Neuronal stem cell (in vitro differentiated cells): ENCODE data around the gene ILKAP.

Experiments
- DNase-seq: peaks from one replicate; pipeline ENCODE4 v3.0.0-alpha.2; 2013; ENCODE audit warnings: low spot score
- H2AFZ ChIP-seq: one replicate; pipeline ENCODE4 v1.6.1; 2013; ENCODE audit warnings: mild to moderate bottlenecking, low read length, inconsistent platforms
- H2AK5ac ChIP-seq: 2 replicates; pipeline ENCODE4 v1.6.1; 2013; ENCODE audit warnings: low read depth, mild to moderate bottlenecking, inconsistent platforms, low read length, moderate library complexity, mixed read lengths
- H2BK120ac ChIP-seq: 2 replicates; pipeline ENCODE4 v1.6.1; 2013; ENCODE audit warnings: low read depth, mild to moderate bottlenecking, inconsistent platforms, low read length, moderate library complexity, mixed read lengths
- H2BK12ac ChIP-seq: one replicate; pipeline ENCODE4 v1.6.1; 2013; ENCODE audit warnings: low read length, inconsistent platforms
- H2BK15ac ChIP-seq: 2 replicates; pipeline ENCODE4 v1.6.1; 2013; ENCODE audit warnings: mild to moderate bottlenecking, low read length, inconsistent platforms, mixed read lengths
- H2BK5ac ChIP-seq: one replicate; pipeline ENCODE4 v1.6.1; 2013; ENCODE audit warnings: inconsistent platforms, mild to moderate bottlenecking, low read length, moderate library complexity
- H3K14ac ChIP-seq: one replicate; pipeline ENCODE4 v1.6.1; 2013; ENCODE audit warnings: low read length, inconsistent platforms
- H3K18ac ChIP-seq: 2 replicates; pipeline ENCODE4 v1.6.1; 2013; ENCODE audit warnings: low read length, inconsistent platforms
- H3K23ac ChIP-seq: 2 replicates; pipeline ENCODE4 v1.6.1; 2013; ENCODE audit warnings: low read depth, mild to moderate bottlenecking, mixed read lengths, low read length, inconsistent platforms; ENCODE audit not compliant: poor library complexity
- H3K27ac ChIP-seq: replicated peaks from 3 replicates; pipeline ENCODE4 v1.5.1; 2013; ENCODE audit warnings: low read length, inconsistent platforms
- H3K27me3 ChIP-seq, 3 experiments: 2 replicates each; pipeline ENCODE4 v1.6.1; 2013; ENCODE audit warnings: low read length in 3 of 3, mild to moderate bottlenecking in 2 of 3, inconsistent platforms in 1 of 3, low read depth in 1 of 3, mixed read lengths in 1 of 3, moderate library complexity in 1 of 3; ENCODE audit not compliant: control insufficient read depth in 3 of 3, insufficient read depth in 3 of 3
- H3K36me3 ChIP-seq, 2 donors: replicated peaks in 1 of 2; 2 replicates each; pipeline ENCODE4 v1.6.1; 2013; ENCODE audit warnings: low read length in 2 of 2; ENCODE audit not compliant: control insufficient read depth in 2 of 2, insufficient read depth in 2 of 2
- H3K4ac ChIP-seq: 2 replicates; pipeline ENCODE4 v1.6.1; 2013; ENCODE audit warnings: inconsistent platforms, mild to moderate bottlenecking, low read length, moderate library complexity
- H3K4me1 ChIP-seq, 2 donors: 1 replicate in 1 of 2; 2 replicates in 1 of 2; pipeline ENCODE4 v1.6.1; 2013; ENCODE audit warnings: low read length in 2 of 2, low read depth in 1 of 2; ENCODE audit not compliant: control insufficient read depth in 2 of 2, insufficient read depth in 1 of 2
- H3K4me2 ChIP-seq: one replicate; pipeline ENCODE4 v1.6.1; 2013; ENCODE audit warnings: mild to moderate bottlenecking, low read length, inconsistent platforms; ENCODE audit not compliant: insufficient read depth, poor library complexity, severe bottlenecking
- H3K4me3 ChIP-seq, 2 donors: 2 replicates each; pipeline ENCODE4 v1.5.1; 2013; ENCODE audit warnings: low read length in 2 of 2, mild to moderate bottlenecking in 2 of 2, inconsistent platforms in 1 of 2, moderate library complexity in 1 of 2
- H3K79me1 ChIP-seq: one replicate; pipeline ENCODE4 v1.6.1; 2013; ENCODE audit warnings: low read depth, mild to moderate bottlenecking, inconsistent platforms, low read length, moderate library complexity
- H3K9ac ChIP-seq: one replicate; pipeline ENCODE4 v1.6.1; 2013; ENCODE audit warnings: mild to moderate bottlenecking, low read depth, low read length, inconsistent platforms; ENCODE audit not compliant: poor library complexity
- H3K9me3 ChIP-seq, 2 donors: replicated peaks in 1 of 2; 2 replicates each; pipeline versions ENCODE3 to v1.6.1; 2013; ENCODE audit warnings: low read length in 2 of 2, mild to moderate bottlenecking in 2 of 2, inconsistent platforms in 1 of 2, low read depth in 1 of 2, mixed read lengths in 1 of 2, moderate library complexity in 1 of 2; ENCODE audit not compliant: control insufficient read depth in 2 of 2, insufficient read depth in 1 of 2
- H4K8ac ChIP-seq: one replicate; pipeline ENCODE4 v1.6.1; 2013; ENCODE audit warnings: low read depth, mild to moderate bottlenecking, inconsistent platforms, low read length, moderate library complexity
- H4K91ac ChIP-seq: one replicate; pipeline ENCODE4 v1.6.1; 2013; ENCODE audit warnings: low read length, low read depth, mild to moderate bottlenecking, inconsistent platforms; ENCODE audit not compliant: poor library complexity
- WGBS, 2 donors: extraction: QIAGEN DNeasy Blood & Tissue Kit; methylation state at CpG; one replicate each; pipeline ENCODE4 v1.1.7; 2013; ENCODE audit warnings: missing lambda C conversion rate in 2 of 2, mixed read lengths in 1 of 2; ENCODE audit not compliant: insufficient read length in 2 of 2, insufficient replicate concordance in 1 of 2; ENCODE audit errors: extremely low coverage in 2 of 2; 5-methylcytosine and 5-hydroxymethylcytosine counted together

ILKAP gene

GRCh38 chr2:238187618-238188548 is 15.6 kb downstream of the ILKAP start:
- Histone ChIP-seq H3K36me3 (peaks cover 44 to 93% of the 10 kb centered on the region in 2 donors), H4K91ac (no peak overlapping the region), H4K8ac (no peak overlapping the region), H2AK5ac (no peak overlapping the region), H2BK12ac (no peak overlapping the region), H3K4me3 (no peak overlapping the region), H3K9ac (peak overlapping the region; percentile 50), H3K23ac (no peak overlapping the region), H2AFZ (no peak overlapping the region), H3K79me1 (no peaks in the 10 kb centered on the region), H2BK120ac (no peak overlapping the region), H3K27ac (peak overlapping the region; percentile 12), H2BK5ac (no peak overlapping the region), H3K4me2 (no peak overlapping the region), H3K14ac (no peak overlapping the region), H3K27me3 (no peaks in the 10 kb centered on the region), H3K18ac (peak overlapping the region; percentile 42), H2BK15ac (no peak overlapping the region), H3K4me1 (peaks cover 5 to 8% of the 10 kb centered on the region in 2 donors), H3K4ac (no peak overlapping the region), H3K9me3 (no peaks in the 10 kb centered on the region)
- WGBS, 2 donors: no CpG with 5 or more reads among the region's 17 CpGs
- DNase-seq: no peak

GRCh38 chr2:238183821-238184220 is 19.7 kb downstream of the ILKAP start:
- no peak overlapping the region for H2BK5ac ChIP-seq
- H4K91ac ChIP-seq: no peak overlapping the region
- H3K79me1 ChIP-seq: no peaks in the 10 kb centered on the region
- no peak overlapping the region for H3K4me2 ChIP-seq
- H3K27me3 ChIP-seq: no peaks in the 10 kb centered on the region
- no peak overlapping the region for H4K8ac ChIP-seq
- H3K18ac ChIP-seq: no peak overlapping the region
- no peak overlapping the region for H3K9ac ChIP-seq
- H3K27ac ChIP-seq: no peak overlapping the region
- WGBS, 2 donors: no CpG with 5 or more reads among the region's 4 CpGs
- H3K4ac ChIP-seq: no peak overlapping the region
- peaks cover 5 to 8% of the 10 kb centered on the region in 2 donors for H3K4me1 ChIP-seq
- no peaks in the 10 kb centered on the region for H3K9me3 ChIP-seq
- no peak overlapping the region for H3K4me3 ChIP-seq
- H2AK5ac ChIP-seq: no peak overlapping the region
- H2BK15ac ChIP-seq: no peak overlapping the region
- H2BK12ac ChIP-seq: no peak overlapping the region
- peaks cover 50 to 99% of the 10 kb centered on the region in 2 donors for H3K36me3 ChIP-seq
- no peak overlapping the region for H3K14ac ChIP-seq
- DNase-seq: no peak
- no peak overlapping the region for H3K23ac ChIP-seq
- H2AFZ ChIP-seq: no peak overlapping the region
- H2BK120ac ChIP-seq: no peak overlapping the region

- Histone ChIP-seq H2AK5ac (no peak overlapping the region), H4K8ac (no peak overlapping the region), H2BK15ac (no peak overlapping the region), H3K4ac (no peak overlapping the region), H2BK120ac (no peak overlapping the region), H3K9me3 (no peaks in the 10 kb centered on the region), H3K27me3 (no peaks in the 10 kb centered on the region), H4K91ac (no peak overlapping the region), H2BK12ac (no peak overlapping the region), H3K36me3 (peaks cover 44 to 99% of the 10 kb centered on the region in 2 donors), H3K4me3 (no peak overlapping the region), H2BK5ac (no peak overlapping the region), H3K4me2 (no peak overlapping the region), H3K23ac (no peak overlapping the region), H3K9ac (no peak overlapping the region), H3K27ac (no peak overlapping the region), H3K18ac (no peak overlapping the region), H2AFZ (no peak overlapping the region), H3K79me1 (no peaks in the 10 kb centered on the region), H3K14ac (no peak overlapping the region), H3K4me1 (no peaks in the 10 kb centered on the region)
- no peak for DNase-seq
- no CpG with 5 or more reads among the region's 6 CpGs for WGBS, 2 donors
Measured at GRCh38 chr2:238182362-238182761, 21.1 kb downstream of the ILKAP start.

- H2AFZ ChIP-seq: no peak overlapping the region
Measured at GRCh38 chr2:238180554-238180953, 22.9 kb downstream of the ILKAP start.

More at GRCh38 chr2:238180554-238180953, 22.9 kb downstream of the ILKAP start:
- H3K18ac ChIP-seq: no peak overlapping the region
- no CpG with 5 or more reads among the region's 5 CpGs for WGBS, 2 donors
- H3K9me3 ChIP-seq: no peaks in the 10 kb centered on the region
- no peak overlapping the region for H2BK15ac ChIP-seq
- H3K9ac ChIP-seq: no peak overlapping the region
- no peak overlapping the region for H4K8ac ChIP-seq
- H3K27me3 ChIP-seq: no peaks in the 10 kb centered on the region
- H4K91ac ChIP-seq: no peak overlapping the region
- H2BK120ac ChIP-seq: no peak overlapping the region
- H3K23ac ChIP-seq: no peak overlapping the region
- no peak overlapping the region for H3K4me3 ChIP-seq
- H2BK12ac ChIP-seq: no peak overlapping the region
- H3K4me1 ChIP-seq: no peaks in the 10 kb centered on the region
- DNase-seq: no peak
- no peak overlapping the region for H3K4me2 ChIP-seq
- H2AK5ac ChIP-seq: no peak overlapping the region
- H2BK5ac ChIP-seq: no peak overlapping the region
- H3K27ac ChIP-seq: no peak overlapping the region
- H3K4ac ChIP-seq: no peak overlapping the region
- no peaks in the 10 kb centered on the region for H3K79me1 ChIP-seq
- peaks cover 38 to 95% of the 10 kb centered on the region in 2 donors for H3K36me3 ChIP-seq
- H3K14ac ChIP-seq: no peak overlapping the region
